Endodermal cell (in vitro differentiated cells): ENCODE data around the gene GDI2. TPM values are rescaled to one million over a fixed set of nuclear protein-coding genes. Genes with fewer than 3 reads are reported as not detected.

Source experiments
- DNase-seq: peaks from one replicate; pipeline ENCODE4 v3.0.0-alpha.2; 2017
- H3K27ac ChIP-seq: 2 replicates; pipeline ENCODE4 v1.5.1; 2013; ENCODE audit warnings: mild to moderate bottlenecking, low read depth, low read length, moderate library complexity
- H3K27me3 ChIP-seq: 2 replicates; pipeline ENCODE4 v1.6.1; 2013; ENCODE audit warnings: mild to moderate bottlenecking, low read length, moderate library complexity; ENCODE audit not compliant: insufficient read depth, control insufficient read depth, poor library complexity, severe bottlenecking
- H3K36me3 ChIP-seq: 2 replicates; pipeline ENCODE4 v1.7.0; 2013; ENCODE audit warnings: mild to moderate bottlenecking, low read length, moderate library complexity; ENCODE audit not compliant: control insufficient read depth, insufficient read depth
- H3K4me1 ChIP-seq: one replicate; pipeline ENCODE4 v1.7.0; 2013; ENCODE audit warnings: low read length; ENCODE audit not compliant: control insufficient read depth, insufficient read depth
- H3K4me3 ChIP-seq: 2 replicates; pipeline ENCODE4 v1.5.1; 2013; ENCODE audit warnings: mild to moderate bottlenecking, low read length, moderate library complexity
- H3K9ac ChIP-seq: 2 replicates; pipeline ENCODE4 v1.6.1; 2013; ENCODE audit warnings: mild to moderate bottlenecking, low read length, moderate library complexity; ENCODE audit not compliant: poor library complexity, severe bottlenecking; ENCODE audit errors: extremely low read depth
- H3K9me3 ChIP-seq: 2 replicates; pipeline ENCODE4 v1.6.1; 2013; ENCODE audit warnings: mild to moderate bottlenecking, low read length, moderate library complexity; ENCODE audit not compliant: control insufficient read depth
- H3K27ac Mint-ChIP-seq: 2 replicates; pipeline ENCODE4 v1.8.0; 2020; ENCODE audit warnings: mixed read lengths
- H3K27me3 Mint-ChIP-seq: 2 replicates; pipeline ENCODE4 v1.8.0; 2021; ENCODE audit warnings: mild to moderate bottlenecking, mixed read lengths; ENCODE audit not compliant: insufficient read depth
- H3K36me3 Mint-ChIP-seq: 2 replicates; pipeline ENCODE4 v1.8.0; 2020; ENCODE audit warnings: low read depth, mixed read lengths
- H3K4me1 Mint-ChIP-seq: 2 replicates; pipeline ENCODE4 v1.8.0; 2020; ENCODE audit warnings: mixed read lengths
- H3K4me3 Mint-ChIP-seq: 2 replicates; pipeline ENCODE4 v1.8.0; 2020; ENCODE audit warnings: mild to moderate bottlenecking, moderate library complexity, mixed read lengths
- H3K9me3 Mint-ChIP-seq: 2 replicates; pipeline ENCODE4 v1.8.0; 2020; ENCODE audit warnings: mild to moderate bottlenecking, mixed read lengths
- CTCF ChIP-seq: fragments of 200-600 bp; sonication (generic); conservative IDR thresholded peaks from 2 replicates; pipeline ENCODE4 v1.5.0; 2021; ENCODE audit warnings: antibody characterized with exemption, mild to moderate bottlenecking
- WGBS, 2 experiments: methylation state at CpG; one replicate each; pipeline versions ENCODE4 v1.1.5 to v1.1.7; 2013; ENCODE audit warnings: missing lambda C conversion rate in 2 of 2, mixed read lengths in 1 of 2; ENCODE audit not compliant: insufficient coverage in 1 of 2, insufficient read length in 1 of 2; 5-methylcytosine and 5-hydroxymethylcytosine counted together
- total RNA-seq, 2 donors: library from RNA; stranded (reverse); fragmentation: NEBNext Ultra II Directional in 1 of 2; extraction: Animal tissue kit (Norgen Biotek cat#: 25700) in 1 of 2; gene quantifications; 2 replicates in 1 of 2; 3 replicates in 1 of 2; pipeline ENCODE4 v1.2.1, GENCODE V29; 2021

Gene GDI2
- total RNA-seq, 2 donors from 2014 or later, result 299 to 337 TPM

- DNase-seq, result no peak
- peaks cover 35% of the 10 kb centered on the region for H3K36me3 ChIP-seq
- no peak overlapping the region for H3K27ac Mint-ChIP-seq
- no peak overlapping the region for H3K4me3 ChIP-seq
- 96 to 100% methylated on average over 1 to 2 of the region's 2 CpGs for WGBS, 2 experiments
- H3K9ac ChIP-seq, result no peak overlapping the region
- no peaks in the 10 kb centered on the region for H3K9me3 Mint-ChIP-seq
- no peak overlapping the region for H3K27ac ChIP-seq
- H3K27me3 ChIP-seq, result no peaks in the 10 kb centered on the region
- no peaks in the 10 kb centered on the region for H3K9me3 ChIP-seq
- no peak overlapping the region for H3K4me3 Mint-ChIP-seq
- H3K27me3 Mint-ChIP-seq, result no peaks in the 10 kb centered on the region
- H3K36me3 Mint-ChIP-seq, result peaks cover 42% of the 10 kb centered on the region
- no peaks in the 10 kb centered on the region for H3K4me1 ChIP-seq
- no peak for TF ChIP-seq CTCF
- H3K4me1 Mint-ChIP-seq, result peaks cover 31% of the 10 kb centered on the region
Observed at GRCh38 chr10:5806745-5807144, 6.5 kb downstream of the GDI2 start.

- Histone ChIP-seq H3K27ac (no peak overlapping the region), H3K4me3 (no peak overlapping the region), H3K4me1 (no peaks in the 10 kb centered on the region), H3K36me3 (peaks cover 35% of the 10 kb centered on the region), H3K27me3 (no peaks in the 10 kb centered on the region), H3K9me3 (no peaks in the 10 kb centered on the region), H3K9ac (no peak overlapping the region)
- no peak for DNase-seq
- no peaks in the 10 kb centered on the region for H3K27me3 Mint-ChIP-seq
- peaks cover 45% of the 10 kb centered on the region for H3K36me3 Mint-ChIP-seq
- H3K4me1 Mint-ChIP-seq, result peaks cover 24% of the 10 kb centered on the region
- no peaks in the 10 kb centered on the region for H3K9me3 Mint-ChIP-seq
- no peak overlapping the region for H3K27ac Mint-ChIP-seq
- WGBS, 2 experiments, result 98 to 100% methylated on average over 3 to 4 of the region's 4 CpGs
- no peak for TF ChIP-seq CTCF
- no peak overlapping the region for H3K4me3 Mint-ChIP-seq
Observed at GRCh38 chr10:5805711-5806110, 7.5 kb downstream of the GDI2 start.

- Mint-ChIP-seq H3K4me1 (peaks cover 20% of the 10 kb centered on the region), H3K4me3 (no peak overlapping the region), H3K27me3 (no peaks in the 10 kb centered on the region), H3K36me3 (peaks cover 49% of the 10 kb centered on the region), H3K9me3 (no peaks in the 10 kb centered on the region), H3K27ac (no peak overlapping the region)
- H3K4me1 ChIP-seq, result no peaks in the 10 kb centered on the region
- TF ChIP-seq CTCF, result no peak
- peaks cover 39% of the 10 kb centered on the region for H3K36me3 ChIP-seq
- no peak overlapping the region for H3K27ac ChIP-seq
- no peak for DNase-seq
- H3K9me3 ChIP-seq, result no peaks in the 10 kb centered on the region
- H3K4me3 ChIP-seq, result no peak overlapping the region
- WGBS, 2 experiments, result 83 to 94% methylated on average over 1 to 2 of the region's 2 CpGs
- no peaks in the 10 kb centered on the region for H3K27me3 ChIP-seq
- H3K9ac ChIP-seq, result no peak overlapping the region
Observed at GRCh38 chr10:5805260-5805659, 8.0 kb downstream of the GDI2 start.
